GM19372 (cell line): ENCODE results near the gene MAB21L2.
"Not testable (repeated sequence)": the region's sequence is repeated elsewhere in the genome, so short reads cannot be mapped to it uniquely, and the experiment has no call there.

Experiments used
- ATAC-seq: cut with Tn5 transposase; IDR thresholded peaks from one replicate; pipeline ENCODE4 v1.9.1; 2021; ENCODE audit warnings: mild to moderate bottlenecking, low read depth, moderate library complexity; ENCODE audit not compliant: unreplicated experiment

Gene MAB21L2

GRCh38 chr4:150582146-150582872 is at the start of gene MAB21L2:
MAB21L2 (plus strand) TSS chr4:150582151; CDS start chr4:150583030, 879 bp downstream.
- no peak for ATAC-seq

- ATAC-seq, result no peak
These were observed 48.3 kb upstream of the MAB21L2 start for GRCh38 chr4:150533673-150534072.

GRCh38 chr4:150534818-150535217 is 47.1 kb upstream of the MAB21L2 start:
- no peak for ATAC-seq

GRCh38 chr4:150537911-150538310 is 44.0 kb upstream of the MAB21L2 start:
- not testable (repeated sequence) for ATAC-seq

- ATAC-seq, result no peak
These were observed 41.4 kb upstream of the MAB21L2 start for GRCh38 chr4:150540536-150540935.

GRCh38 chr4:150540959-150541360 is 41.0 kb upstream of the MAB21L2 start:
- no peak for ATAC-seq

GRCh38 chr4:150541681-150542080 is 40.3 kb upstream of the MAB21L2 start:
- ATAC-seq, result no peak

- no peak for ATAC-seq
These were observed 38.9 kb upstream of the MAB21L2 start for GRCh38 chr4:150543042-150543441.

- ATAC-seq, result no peak
These were observed 35.7 kb upstream of the MAB21L2 start for GRCh38 chr4:150546286-150546685.

- no peak for ATAC-seq
These were observed 34.7 kb upstream of the MAB21L2 start for GRCh38 chr4:150547154-150547838.

- ATAC-seq, result not testable (repeated sequence)
These were observed 24.1 kb upstream of the MAB21L2 start for GRCh38 chr4:150557811-150558210.

GRCh38 chr4:150561143-150561737 is 20.7 kb upstream of the MAB21L2 start:
- no peak for ATAC-seq

- ATAC-seq, result no peak
These were observed 19.7 kb upstream of the MAB21L2 start for GRCh38 chr4:150562250-150562649.

GRCh38 chr4:150562751-150563150 is 19.2 kb upstream of the MAB21L2 start:
- no peak for ATAC-seq

GRCh38 chr4:150564967-150565366 is 17.0 kb upstream of the MAB21L2 start:
- not testable (repeated sequence) for ATAC-seq

- ATAC-seq, result no peak
These were observed 14.9 kb upstream of the MAB21L2 start for GRCh38 chr4:150567070-150567469.

GRCh38 chr4:150569384-150569987 is 12.5 kb upstream of the MAB21L2 start:
- no peak for ATAC-seq

GRCh38 chr4:150569998-150570535 is 11.9 kb upstream of the MAB21L2 start:
- no peak for ATAC-seq

- ATAC-seq, result no peak
These were observed 11.1 kb upstream of the MAB21L2 start for GRCh38 chr4:150570862-150571261.

GRCh38 chr4:150572704-150573504 is 9.0 kb upstream of the MAB21L2 start:
- no peak for ATAC-seq
